Lower leg skin (tissue), 3 donors: Measurements from ENCODE around the gene FSD1.

Experiments
- POLR2A ChIP-seq, 2 donors: fragments of 450-650 bp; IDR thresholded peaks; one replicate each; pipeline ENCODE4 v1.6.1; 2016 to 2017; ENCODE audit warnings: antibody characterized with exemption in 2 of 2, mild to moderate bottlenecking in 1 of 2, moderate library complexity in 1 of 2
- TF ChIP-seq, protein P1 (sequence below), 3 donors: fragments of 450-650 bp; IDR thresholded peaks; one replicate each; pipeline ENCODE4 v1.5.1; 2016; ENCODE audit warnings: antibody characterized with exemption in 3 of 3, mild to moderate bottlenecking in 3 of 3, moderate library complexity in 2 of 3

GRCh38 chr19:4362101-4362828 is 57.9 kb downstream of the FSD1 start:
- TF ChIP-seq POLR2A (IDR thresholded peaks at IDR 0.05): no peak
- TF ChIP-seq, protein P1, sequence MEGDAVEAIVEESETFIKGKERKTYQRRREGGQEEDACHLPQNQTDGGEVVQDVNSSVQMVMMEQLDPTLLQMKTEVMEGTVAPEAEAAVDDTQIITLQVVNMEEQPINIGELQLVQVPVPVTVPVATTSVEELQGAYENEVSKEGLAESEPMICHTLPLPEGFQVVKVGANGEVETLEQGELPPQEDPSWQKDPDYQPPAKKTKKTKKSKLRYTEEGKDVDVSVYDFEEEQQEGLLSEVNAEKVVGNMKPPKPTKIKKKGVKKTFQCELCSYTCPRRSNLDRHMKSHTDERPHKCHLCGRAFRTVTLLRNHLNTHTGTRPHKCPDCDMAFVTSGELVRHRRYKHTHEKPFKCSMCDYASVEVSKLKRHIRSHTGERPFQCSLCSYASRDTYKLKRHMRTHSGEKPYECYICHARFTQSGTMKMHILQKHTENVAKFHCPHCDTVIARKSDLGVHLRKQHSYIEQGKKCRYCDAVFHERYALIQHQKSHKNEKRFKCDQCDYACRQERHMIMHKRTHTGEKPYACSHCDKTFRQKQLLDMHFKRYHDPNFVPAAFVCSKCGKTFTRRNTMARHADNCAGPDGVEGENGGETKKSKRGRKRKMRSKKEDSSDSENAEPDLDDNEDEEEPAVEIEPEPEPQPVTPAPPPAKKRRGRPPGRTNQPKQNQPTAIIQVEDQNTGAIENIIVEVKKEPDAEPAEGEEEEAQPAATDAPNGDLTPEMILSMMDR (IDR thresholded peaks at IDR 0.05): no peak
